ENCODE results near the gene HOXA3. TPM values are rescaled to one million over a fixed set of nuclear protein-coding genes. Genes with fewer than 3 reads are reported as not detected.

The HOXA3 gene
- total RNA-seq, 1 experiment from 2014 or later, result 9.2 TPM

GRCh38 chr7:27187475-27188385 lies 35.3 kb upstream of the HOXA3 start (continued):
- no peak for TF ChIP-seq REST (IDR thresholded peaks at IDR 0.05; ENCODE audit: low read depth)

- Histone ChIP-seq H4K20me1 (ENCODE audit: insufficient read depth) (no peaks in the 10 kb centered on the region), H3K9me2 (ENCODE audit: insufficient read depth) (no peaks in the 10 kb centered on the region), H3K27me3 (ENCODE audit: insufficient read depth, low read length) (no peaks in the 10 kb centered on the region), H3K4me1 (ENCODE audit: control insufficient read depth in 1 of 2, insufficient read depth in 2 of 2, low read length in 2 of 2) (peaks cover 18 to 31% of the 10 kb centered on the region in 2 experiments), H3K27ac (ENCODE audit: low read depth, low read length) (no peak overlapping the region), H3K36me3 (ENCODE audit: control insufficient read depth in 1 of 2, insufficient read depth in 2 of 2, low read length in 2 of 2) (no peaks in the 10 kb centered on the region), H2AFZ (ENCODE audit: low read depth, low read length, poor library complexity, severe bottlenecking) (no peak overlapping the region), H3K9ac (ENCODE audit: low read length) (no peak overlapping the region), H3K79me2 (ENCODE audit: insufficient read depth, low read length) (peaks cover 19% of the 10 kb centered on the region; the same call in 1 of the 2 replicates), H3K4me3 (replicated peaks in 1 of 2; ENCODE audit: low read depth in 1 of 2, low read length in 2 of 2) (no peak overlapping the region), H3K9me3 (ENCODE audit: control insufficient read depth in 1 of 2, insufficient read depth in 1 of 2, low read depth in 1 of 2, low read length in 2 of 2) (no peaks in the 10 kb centered on the region), H3K4me2 (ENCODE audit: low read length) (no peak overlapping the region)
- RAD21 ChIA-PET (ENCODE audit: low non-redundant PET in 1 of 2, low total read pairs in 2 of 2, uncharacterized antibody in 2 of 2, unreplicated experiment in 2 of 2), result no interaction called here
- POLR2A ChIA-PET, result interaction anchor here (1.1 kb wide), 1 partner anchor 15 kb away, joined by 3 read pairs; no protein-coding TSS in a partner anchor
- CTCF ChIA-PET, result interaction anchor here (2.2 kb wide), 1 partner anchor 9 kb away, joined by 8 read pairs; no protein-coding TSS in a partner anchor
- intact Hi-C loops (cut with micrococcal nuclease), result no loop called here
- DNase-seq (ENCODE audit: low read depth, low spot score) (no peak), ATAC-seq (no peak)
- no TSS peak for BruUV-seq (replicated peaks)
- TF ChIP-seq CBX3 (IDR thresholded peaks at IDR 0.05; ENCODE audit: low read depth), result no peak
- no peak for TF ChIP-seq REST (IDR thresholded peaks at IDR 0.05; ENCODE audit: low read depth)
- TF ChIP-seq ZFX (IDR thresholded peaks at IDR 0.05), result no peak
- TF ChIP-seq POLR2A (IDR thresholded peaks at IDR 0.05; ENCODE audit: borderline replicate concordance, extremely low read depth, insufficient read depth, insufficient read length), result no peak
- TF ChIP-seq TCF7L2 (IDR thresholded peaks at IDR 0.05; ENCODE audit: borderline replicate concordance, extremely low read depth, insufficient read depth, insufficient read length), result no peak
- no peak for TF ChIP-seq SRF (IDR thresholded peaks at IDR 0.05; ENCODE audit: low read depth)
- no peak for TF ChIP-seq SP1 (IDR thresholded peaks at IDR 0.05; ENCODE audit: low read depth)
- TF ChIP-seq CEBPB (IDR thresholded peaks at IDR 0.05; ENCODE audit: low read depth), result no peak
- no peak for TF ChIP-seq EGR1 (IDR thresholded peaks at IDR 0.05; ENCODE audit: low read depth)
- TF ChIP-seq EZH2 (IDR thresholded peaks at IDR 0.05), result no peak
- no peak for TF ChIP-seq ELF1 (IDR thresholded peaks at IDR 0.05; ENCODE audit: borderline replicate concordance, low read depth)
- no peak for TF ChIP-seq MAX (IDR thresholded peaks at IDR 0.05)
- no peak for TF ChIP-seq YY1 (IDR thresholded peaks at IDR 0.05; ENCODE audit: extremely low read depth, insufficient replicate concordance, low read depth, low read length)
- no peak for TF ChIP-seq POLR2AphosphoS5 (IDR thresholded peaks at IDR 0.05; ENCODE audit: low read depth, low read length)
- TF ChIP-seq EZH2phosphoT487 (IDR thresholded peaks at IDR 0.05; ENCODE audit: borderline replicate concordance), result no peak
Measured at GRCh38 chr7:27186668-27187474, 34.5 kb upstream of the HOXA3 start.

Measured in HCT116 (cell line).